Skeletal muscle tissue (tissue), 4 donors: Measurements from ENCODE around the gene JOSD2. TPM values are rescaled to one million over a fixed set of nuclear protein-coding genes. Genes with fewer than 3 reads are reported as not detected.

Experiments used
- H3K27ac ChIP-seq: one replicate; pipeline ENCODE4 v1.7.0; 2013; ENCODE audit warnings: mild to moderate bottlenecking, low read depth, low read length, inconsistent platforms
- H3K27me3 ChIP-seq, 3 donors: one replicate each; pipeline ENCODE4 v1.7.0; 2013; ENCODE audit warnings: low read length in 3 of 3; ENCODE audit not compliant: control insufficient read depth in 3 of 3, insufficient read depth in 3 of 3
- H3K36me3 ChIP-seq, 3 donors: one replicate each; pipeline ENCODE4 v1.7.0; 2013; ENCODE audit warnings: low read length in 3 of 3; ENCODE audit not compliant: control insufficient read depth in 3 of 3, insufficient read depth in 3 of 3
- H3K4me1 ChIP-seq, 3 donors: one replicate each; pipeline ENCODE4 v1.7.0; 2013; ENCODE audit warnings: low read length in 3 of 3, mild to moderate bottlenecking in 3 of 3; ENCODE audit not compliant: control insufficient read depth in 3 of 3, insufficient read depth in 3 of 3
- H3K4me3 ChIP-seq, 3 donors: one replicate each; pipeline ENCODE4 v1.7.0; 2013; ENCODE audit warnings: low read length in 3 of 3
- H3K9ac ChIP-seq, 3 donors: one replicate each; pipeline ENCODE4 v1.7.0; 2013; ENCODE audit warnings: low read length in 3 of 3, mild to moderate bottlenecking in 3 of 3, moderate library complexity in 2 of 3, low read depth in 1 of 3
- H3K9me3 ChIP-seq, 3 donors: one replicate each; pipeline ENCODE4 v1.7.0; 2013; ENCODE audit warnings: low read length in 3 of 3; ENCODE audit not compliant: control insufficient read depth in 3 of 3
- total RNA-seq: library from RNA; depleted of rRNA; stranded (reverse); fragments of >200 nt; gene quantifications from one replicate; pipeline ENCODE4 v1.2.3, GENCODE V29; 2014
- donor health status: Osteomylitis.

JOSD2 gene
- total RNA-seq, 1 donor from 2014 or later: 13.0 TPM

DNA sequence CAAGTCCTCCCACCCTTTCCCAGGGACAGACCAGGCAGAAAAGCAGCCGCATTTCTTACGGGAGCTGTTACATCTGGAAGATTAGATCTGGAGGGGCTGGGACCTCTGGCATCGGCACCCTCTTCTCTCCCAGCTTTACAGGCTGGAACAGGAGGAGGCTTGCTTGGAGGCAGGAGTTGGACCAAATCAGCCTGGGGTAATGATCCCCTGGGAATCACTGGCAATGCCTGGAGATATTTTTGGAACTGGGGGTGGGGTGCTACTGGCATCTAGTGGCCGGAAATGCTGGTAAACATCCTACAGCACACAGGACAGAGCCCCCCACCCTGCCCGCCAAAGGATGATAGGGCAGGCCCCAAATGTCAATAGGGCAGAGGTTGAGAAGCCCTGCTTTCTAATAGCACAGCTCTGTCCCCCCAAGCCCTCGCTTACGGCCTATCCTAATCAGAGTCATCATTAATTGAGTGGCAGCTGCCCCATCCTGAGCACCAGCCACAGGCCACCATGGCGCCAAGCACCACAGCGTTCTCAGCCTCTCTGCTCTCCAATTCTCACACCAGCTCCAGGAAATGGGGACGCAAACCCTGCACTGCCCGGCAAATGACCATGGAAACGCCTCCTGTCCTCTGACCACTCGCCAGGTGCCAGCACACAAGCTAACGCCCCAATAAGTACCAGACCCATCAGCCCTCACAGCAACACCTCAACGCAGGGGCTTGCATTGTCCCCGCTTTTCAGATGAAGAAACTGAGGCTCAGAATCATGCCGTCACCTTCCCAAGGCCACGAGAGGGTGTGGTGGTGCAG, 36.6 kb upstream of the JOSD2 start:
- H3K27ac ChIP-seq: no peak overlapping the region
- no peaks in the 10 kb centered on the region for H3K9me3 ChIP-seq
- peaks cover 23 to 48% (median 33%) of the 10 kb centered on the region in 3 donors for H3K27me3 ChIP-seq
- H3K4me1 ChIP-seq: peaks cover 0 to 4% (median 0%) of the 10 kb centered on the region in 3 donors
- H3K36me3 ChIP-seq: no peaks in the 10 kb centered on the region
- H3K9ac ChIP-seq: no peak overlapping the region
- H3K4me3 ChIP-seq: no peak overlapping the region

DNA sequence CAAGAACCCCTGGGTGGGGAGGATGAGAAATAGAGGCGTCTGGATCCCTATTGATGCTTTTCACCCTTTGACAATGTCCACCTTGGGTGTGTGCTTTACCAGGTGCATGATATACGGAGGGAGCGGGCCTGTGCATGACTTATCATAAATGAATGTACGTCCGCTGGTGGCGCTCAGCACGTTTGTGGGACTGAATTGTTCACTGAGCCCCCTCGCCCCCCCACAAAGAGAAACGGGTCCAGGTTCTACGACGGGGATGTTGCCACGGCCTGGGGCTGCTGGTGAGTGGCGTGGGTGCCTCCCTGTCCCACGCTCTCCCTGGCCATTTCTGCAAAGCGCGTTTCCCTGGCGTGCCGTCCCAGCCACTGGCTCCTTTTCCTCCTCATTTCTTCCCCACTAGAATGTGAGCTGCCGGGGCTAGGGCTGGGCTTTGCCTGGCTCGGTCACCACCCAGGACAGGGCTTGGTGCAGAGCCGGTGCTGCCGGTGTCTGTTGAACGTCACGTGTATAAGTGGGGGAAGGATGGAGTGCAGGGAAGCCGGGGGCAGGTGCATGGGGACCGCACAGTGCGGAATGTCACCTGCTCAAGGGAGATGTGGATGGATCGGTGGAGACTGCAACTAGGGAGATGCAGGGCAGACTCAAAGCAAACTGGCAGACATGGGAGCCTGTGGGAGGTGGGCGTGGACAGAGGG, 35.7 kb upstream of the JOSD2 start:
- H3K27ac ChIP-seq: no peak overlapping the region
- H3K4me1 ChIP-seq: peaks cover 0 to 4% (median 0%) of the 10 kb centered on the region in 3 donors
- no peaks in the 10 kb centered on the region for H3K9me3 ChIP-seq
- peaks cover 15 to 44% (median 29%) of the 10 kb centered on the region in 3 donors for H3K27me3 ChIP-seq
- H3K36me3 ChIP-seq: no peaks in the 10 kb centered on the region
- no peak overlapping the region for H3K9ac ChIP-seq
- H3K4me3 ChIP-seq: no peak overlapping the region

GRCh38 chr19:50542943-50543342, 32.0 kb upstream of the JOSD2 start:
- H3K9me3 ChIP-seq: no peaks in the 10 kb centered on the region
- H3K4me3 ChIP-seq: no peak overlapping the region
- H3K27me3 ChIP-seq: peaks cover 0 to 22% (median 7%) of the 10 kb centered on the region in 3 donors
- H3K9ac ChIP-seq: no peak overlapping the region
- H3K4me1 ChIP-seq: peaks cover 0 to 4% (median 0%) of the 10 kb centered on the region in 3 donors
- no peaks in the 10 kb centered on the region for H3K36me3 ChIP-seq
- H3K27ac ChIP-seq: no peak overlapping the region

DNA sequence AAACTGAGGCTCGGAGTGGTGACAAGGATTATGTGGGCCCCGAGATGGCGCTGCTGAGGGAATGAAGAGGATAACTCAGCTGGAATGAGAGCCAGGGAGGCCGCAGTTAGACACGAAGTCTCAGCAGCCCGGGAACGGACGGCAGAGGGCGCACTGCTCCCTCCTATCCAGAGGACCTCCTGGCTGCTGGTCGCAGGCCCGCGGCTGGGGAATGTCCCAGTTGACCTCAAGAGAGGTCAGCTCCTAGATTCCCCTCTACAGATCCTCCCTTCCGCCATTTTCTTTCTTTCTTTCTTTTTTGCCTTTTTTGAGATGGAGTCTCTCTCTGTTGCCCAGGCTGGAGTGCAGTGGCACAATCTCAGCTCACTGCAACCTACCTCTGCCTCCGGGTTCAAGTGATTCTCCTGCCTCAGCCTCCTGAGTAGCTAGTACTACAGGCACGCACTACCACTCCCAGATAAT, 26.8 kb upstream of the JOSD2 start:
- H3K36me3 ChIP-seq: no peaks in the 10 kb centered on the region
- peaks cover under 1 to 6% (median 1%) of the 10 kb centered on the region in 3 donors for H3K9me3 ChIP-seq
- peaks cover 0 to 19% (median 6%) of the 10 kb centered on the region in 3 donors for H3K27me3 ChIP-seq
- peak overlapping the region in 1 of 3 donors; percentile 32 for H3K9ac ChIP-seq
- no peak overlapping the region for H3K4me3 ChIP-seq
- peaks cover 0 to 5% (median 3%) of the 10 kb centered on the region in 3 donors for H3K4me1 ChIP-seq
- H3K27ac ChIP-seq: no peak overlapping the region

GRCh38 chr19:50537306-50537685, 26.3 kb upstream of the JOSD2 start:
- H3K4me3 ChIP-seq: no peak overlapping the region
- peaks cover 4 to 19% (median 11%) of the 10 kb centered on the region in 3 donors for H3K27me3 ChIP-seq
- H3K36me3 ChIP-seq: no peaks in the 10 kb centered on the region
- H3K9me3 ChIP-seq: peaks cover 2 to 9% (median 3%) of the 10 kb centered on the region in 3 donors
- peaks cover 0 to 5% (median 3%) of the 10 kb centered on the region in 3 donors for H3K4me1 ChIP-seq
- peak overlapping the region in 1 of 3 donors; percentile 32 for H3K9ac ChIP-seq
- H3K27ac ChIP-seq: no peak overlapping the region

DNA sequence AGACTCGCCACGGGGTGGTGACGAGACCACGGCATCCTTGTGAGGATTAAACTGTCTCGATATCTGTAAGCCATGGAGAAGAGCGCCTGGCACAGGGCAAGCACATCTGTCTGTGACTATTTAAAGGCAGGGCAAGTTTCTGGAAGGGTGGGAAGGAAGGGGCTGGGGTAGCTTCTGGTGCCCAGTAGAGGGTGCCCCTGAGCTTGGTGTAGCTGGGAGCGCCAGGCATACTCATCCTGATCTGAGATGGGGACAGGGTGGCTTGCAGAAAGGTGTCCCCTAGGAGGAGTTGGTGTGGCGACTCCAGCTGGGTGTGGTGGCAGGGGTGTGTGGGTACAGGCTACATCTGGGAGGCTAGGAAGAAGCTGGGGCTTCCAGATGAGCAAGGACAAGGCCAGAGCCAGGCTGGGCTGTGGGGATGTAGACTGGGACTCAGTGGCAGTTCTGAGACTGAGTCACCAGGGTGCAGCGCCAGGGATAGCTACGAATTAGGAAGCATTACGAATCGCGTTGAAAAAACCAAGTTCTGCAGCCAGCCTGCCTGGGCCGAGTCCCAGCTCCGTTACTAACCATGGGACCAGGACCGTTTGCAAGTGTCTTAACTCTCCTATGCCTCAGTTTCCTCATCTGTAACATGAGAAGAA, 25.8 kb upstream of the JOSD2 start:
- no peak overlapping the region for H3K9ac ChIP-seq
- H3K36me3 ChIP-seq: no peaks in the 10 kb centered on the region
- no peak overlapping the region for H3K4me3 ChIP-seq
- no peak overlapping the region for H3K27ac ChIP-seq
- peaks cover 6 to 19% (median 13%) of the 10 kb centered on the region in 3 donors for H3K27me3 ChIP-seq
- peaks cover 0 to 5% (median 3%) of the 10 kb centered on the region in 3 donors for H3K4me1 ChIP-seq
- H3K9me3 ChIP-seq: peaks cover 2 to 9% (median 3%) of the 10 kb centered on the region in 3 donors

- Histone ChIP-seq H3K4me1 (peaks cover 0 to 5% (median 3%) of the 10 kb centered on the region in 3 donors), H3K36me3 (no peaks in the 10 kb centered on the region), H3K4me3 (no peak overlapping the region), H3K27ac (no peak overlapping the region), H3K9ac (no peak overlapping the region), H3K9me3 (peaks cover 2 to 9% (median 3%) of the 10 kb centered on the region in 3 donors), H3K27me3 (peaks cover 11 to 25% (median 16%) of the 10 kb centered on the region in 3 donors)
Measured at GRCh38 chr19:50535672-50536187, 24.7 kb upstream of the JOSD2 start.

DNA sequence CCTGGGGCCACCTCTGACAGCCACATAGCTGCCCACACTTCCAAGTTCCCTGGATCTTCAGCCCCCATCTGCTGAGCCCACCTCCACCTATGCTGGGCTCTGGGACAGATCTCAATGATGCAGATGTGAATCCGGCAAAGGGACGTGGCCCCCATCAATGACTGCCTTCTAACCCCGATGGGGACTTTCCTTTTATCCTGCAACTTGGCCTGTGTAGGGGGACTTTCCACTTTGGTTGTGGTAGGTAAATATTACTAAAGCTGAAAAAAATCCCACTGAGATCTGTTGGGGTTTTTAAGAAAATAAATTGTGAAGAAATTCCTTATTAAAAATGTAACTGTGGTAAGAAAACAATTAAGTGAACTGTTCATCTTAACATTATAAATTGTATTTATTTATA, 23.5 kb upstream of the JOSD2 start:
- Histone ChIP-seq H3K9me3 (peaks cover 2 to 9% (median 3%) of the 10 kb centered on the region in 3 donors), H3K36me3 (no peaks in the 10 kb centered on the region), H3K4me3 (no peak overlapping the region), H3K27me3 (peaks cover 16 to 33% (median 21%) of the 10 kb centered on the region in 3 donors), H3K9ac (no peak overlapping the region), H3K27ac (no peak overlapping the region), H3K4me1 (peaks cover 0 to 5% (median 3%) of the 10 kb centered on the region in 3 donors)

- Histone ChIP-seq H3K27me3 (peaks cover 21 to 41% (median 26%) of the 10 kb centered on the region in 3 donors), H3K36me3 (no peaks in the 10 kb centered on the region), H3K9me3 (peaks cover 2 to 9% (median 3%) of the 10 kb centered on the region in 3 donors), H3K4me1 (peaks cover 0 to 5% (median 3%) of the 10 kb centered on the region in 3 donors), H3K27ac (no peak overlapping the region), H3K9ac (no peak overlapping the region), H3K4me3 (no peak overlapping the region)
Measured at GRCh38 chr19:50532952-50533351, 22.0 kb upstream of the JOSD2 start.
